Measurements from ENCODE around the gene PTPN5. TPM values are rescaled to one million over a fixed set of nuclear protein-coding genes. Genes with fewer than 3 reads are reported as not detected.

PTPN5 gene
- total RNA-seq, 1 donor = not detected

DNA sequence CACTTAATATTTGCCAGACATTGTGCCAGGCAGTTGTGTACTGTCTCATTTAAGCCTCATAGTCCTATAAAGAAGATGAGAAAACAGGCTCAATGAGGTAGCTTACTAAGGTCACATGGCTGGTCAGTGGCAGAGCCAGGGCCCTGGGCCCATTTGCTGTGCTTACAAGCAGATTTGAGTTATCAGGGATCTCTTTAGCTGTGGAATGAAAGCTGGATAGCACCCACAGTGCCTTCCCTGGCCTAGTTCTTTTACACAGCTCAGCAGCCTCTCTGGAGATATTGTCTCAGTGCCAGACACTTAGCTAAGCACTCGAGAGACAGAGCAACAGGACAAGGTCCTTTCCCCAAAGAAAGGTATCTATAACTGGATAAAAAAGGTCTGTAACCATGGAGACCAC is 86.9 kb downstream of the PTPN5 start:
- no peak for TF ChIP-seq CTCF (IDR thresholded peaks at IDR 0.05; ENCODE audit: extremely low read depth, low read depth, low read length)
- Histone ChIP-seq H3K4me2 (ENCODE audit: insufficient read depth, low read length) (no peak overlapping the region), H3K9me3 (ENCODE audit: low read depth, low read length) (no peaks in the 10 kb centered on the region), H4K20me1 (ENCODE audit: insufficient read depth, low read length) (no peaks in the 10 kb centered on the region), H3K4me3 (ENCODE audit: insufficient read depth, low read length) (no peak overlapping the region), H3K4me1 (ENCODE audit: insufficient read depth, low read length) (peaks cover 7% of the 10 kb centered on the region), H3K27ac (ENCODE audit: low read depth, low read length) (no peak overlapping the region), H3K36me3 (ENCODE audit: insufficient read depth, low read length) (no peaks in the 10 kb centered on the region), H2AFZ (ENCODE audit: low read length) (no peak overlapping the region), H3K27me3 (ENCODE audit: insufficient read depth, low read length) (peaks cover 24% of the 10 kb centered on the region), H3K79me2 (ENCODE audit: insufficient read depth, low read length) (no peaks in the 10 kb centered on the region)
- DNase-seq (ENCODE audit: insufficient read length, low spot score, missing footprints) = no peak

DNA sequence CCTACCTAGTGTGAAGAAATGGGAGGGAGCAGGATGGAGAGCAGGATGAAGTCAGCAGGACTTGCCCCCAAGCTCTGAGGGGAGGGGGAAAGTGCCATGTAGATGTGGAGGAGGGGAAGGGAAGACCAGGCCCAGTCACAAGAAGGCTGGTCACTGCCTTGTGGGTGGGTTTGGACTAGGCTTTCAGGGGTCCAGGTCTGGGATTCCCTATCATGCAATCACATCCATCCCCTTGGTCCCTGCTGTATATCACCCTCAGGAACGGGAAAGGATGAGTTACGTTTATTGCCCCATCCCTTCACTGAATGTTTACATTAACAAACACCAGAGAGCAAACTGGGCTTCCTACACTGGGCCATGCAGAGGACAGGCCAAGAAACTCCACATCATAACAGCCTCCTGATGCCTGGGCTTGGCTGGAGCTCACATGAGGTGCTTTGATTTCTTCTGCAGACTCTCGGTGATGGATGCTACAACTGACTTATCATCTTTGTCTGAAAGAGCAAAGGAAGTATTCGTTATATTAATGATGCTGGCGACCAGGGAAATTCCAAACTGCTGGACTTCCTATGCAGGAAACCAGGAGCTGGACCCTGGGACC is 87.5 kb downstream of the PTPN5 start:
- no peak for TF ChIP-seq CTCF (IDR thresholded peaks at IDR 0.05; ENCODE audit: extremely low read depth, low read depth, low read length)
- no peaks in the 10 kb centered on the region for H3K79me2 ChIP-seq (ENCODE audit: insufficient read depth, low read length)
- peaks cover 30% of the 10 kb centered on the region for H3K27me3 ChIP-seq (ENCODE audit: insufficient read depth, low read length)
- H3K4me2 ChIP-seq (ENCODE audit: insufficient read depth, low read length) = no peak overlapping the region
- no peak overlapping the region for H2AFZ ChIP-seq (ENCODE audit: low read length)
- no peak overlapping the region for H3K4me3 ChIP-seq (ENCODE audit: insufficient read depth, low read length)
- peaks cover 12% of the 10 kb centered on the region for H3K4me1 ChIP-seq (ENCODE audit: insufficient read depth, low read length)
- no peaks in the 10 kb centered on the region for H3K36me3 ChIP-seq (ENCODE audit: insufficient read depth, low read length)
- no peak overlapping the region for H3K27ac ChIP-seq (ENCODE audit: low read depth, low read length)
- peak; percentile 66 for DNase-seq (ENCODE audit: insufficient read length, low spot score, missing footprints)
- no peaks in the 10 kb centered on the region for H3K9me3 ChIP-seq (ENCODE audit: low read depth, low read length)
- H4K20me1 ChIP-seq (ENCODE audit: insufficient read depth, low read length) = no peaks in the 10 kb centered on the region

DNA sequence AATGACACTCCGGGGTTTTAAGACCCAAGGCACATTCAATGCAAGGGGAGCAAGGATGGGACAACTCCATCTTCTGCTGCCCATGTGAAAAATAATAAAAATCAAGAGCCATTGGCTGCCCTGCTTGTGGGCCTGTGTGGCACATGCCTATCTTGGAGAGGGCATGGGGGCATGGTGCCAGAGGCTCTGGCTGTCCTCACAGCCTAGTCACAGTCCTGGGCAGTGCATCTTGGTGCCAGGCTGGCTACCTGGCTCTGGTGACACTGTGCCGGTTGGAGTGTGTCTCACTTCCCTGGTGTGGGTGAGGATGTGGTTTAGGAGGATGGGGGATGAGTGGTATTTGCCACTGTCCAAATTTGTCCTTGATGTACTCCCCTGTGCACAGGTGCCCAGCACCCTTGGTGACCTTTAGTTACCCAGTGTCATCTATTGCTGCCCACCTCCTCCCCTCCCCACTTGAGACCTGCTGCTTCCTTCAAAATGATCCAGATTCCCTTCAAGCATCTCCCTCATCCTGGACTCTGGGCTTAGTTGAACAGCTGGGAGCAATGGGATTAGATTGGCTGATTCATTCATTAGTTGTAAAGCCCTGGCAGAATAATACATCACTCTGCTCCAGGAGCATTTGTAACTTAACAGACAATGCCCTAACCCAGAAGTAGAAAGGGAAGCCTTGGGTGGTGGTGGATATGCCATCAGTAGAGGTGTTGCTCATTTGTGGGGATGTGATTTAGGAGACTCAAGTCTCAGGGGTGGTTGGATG is 88.4 kb downstream of the PTPN5 start:
- Histone ChIP-seq H3K9me3 (ENCODE audit: low read depth, low read length) (no peaks in the 10 kb centered on the region), H3K36me3 (ENCODE audit: insufficient read depth, low read length) (no peaks in the 10 kb centered on the region), H2AFZ (ENCODE audit: low read length) (no peak overlapping the region), H3K4me2 (ENCODE audit: insufficient read depth, low read length) (no peak overlapping the region), H3K79me2 (ENCODE audit: insufficient read depth, low read length) (no peaks in the 10 kb centered on the region), H4K20me1 (ENCODE audit: insufficient read depth, low read length) (no peaks in the 10 kb centered on the region), H3K27ac (ENCODE audit: low read depth, low read length) (no peak overlapping the region), H3K4me3 (ENCODE audit: insufficient read depth, low read length) (no peak overlapping the region), H3K4me1 (ENCODE audit: insufficient read depth, low read length) (peaks cover 17% of the 10 kb centered on the region), H3K27me3 (ENCODE audit: insufficient read depth, low read length) (peaks cover 31% of the 10 kb centered on the region)
- no peak for TF ChIP-seq CTCF (IDR thresholded peaks at IDR 0.05; ENCODE audit: extremely low read depth, low read depth, low read length)
- DNase-seq (ENCODE audit: insufficient read length, low spot score, missing footprints) = peak; percentile 82

DNA sequence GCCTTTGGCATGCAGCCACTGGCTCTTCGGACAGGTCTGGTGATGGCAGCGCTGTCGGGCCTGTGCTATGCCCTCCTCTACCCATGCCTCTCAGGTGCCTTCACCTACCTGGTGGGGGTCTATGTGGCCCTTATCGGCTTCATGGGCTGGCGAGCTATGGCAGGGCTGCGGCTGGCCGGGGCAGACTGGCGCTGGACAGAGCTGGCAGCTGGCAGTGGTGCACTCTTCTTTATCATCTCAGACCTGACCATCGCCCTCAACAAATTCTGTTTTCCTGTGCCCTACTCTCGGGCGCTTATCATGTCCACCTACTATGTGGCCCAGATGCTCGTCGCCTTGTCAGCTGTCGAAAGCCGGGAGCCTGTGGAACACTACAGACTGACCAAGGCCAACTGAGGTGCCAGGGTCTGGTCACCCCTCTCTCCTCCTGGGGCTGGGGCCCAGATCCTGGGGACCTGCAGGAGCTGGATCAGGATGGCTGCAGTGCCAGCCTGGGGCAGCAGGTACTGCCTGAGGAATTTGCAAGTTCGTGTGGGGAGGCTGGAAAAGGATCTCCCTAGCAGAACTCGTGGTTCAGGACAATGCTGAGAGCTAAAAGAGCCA is 89.9 kb downstream of the PTPN5 start:
- TF ChIP-seq CTCF (IDR thresholded peaks at IDR 0.05; ENCODE audit: extremely low read depth, low read depth, low read length) = no peak
- H3K27ac ChIP-seq (ENCODE audit: low read depth, low read length) = no peak overlapping the region
- DNase-seq (ENCODE audit: insufficient read length, low spot score, missing footprints) = no peak
- H3K9me3 ChIP-seq (ENCODE audit: low read depth, low read length) = no peaks in the 10 kb centered on the region
- H3K27me3 ChIP-seq (ENCODE audit: insufficient read depth, low read length) = peaks cover 27% of the 10 kb centered on the region
- H4K20me1 ChIP-seq (ENCODE audit: insufficient read depth, low read length) = no peaks in the 10 kb centered on the region
- no peaks in the 10 kb centered on the region for H3K36me3 ChIP-seq (ENCODE audit: insufficient read depth, low read length)
- no peak overlapping the region for H2AFZ ChIP-seq (ENCODE audit: low read length)
- no peak overlapping the region for H3K4me2 ChIP-seq (ENCODE audit: insufficient read depth, low read length)
- H3K4me1 ChIP-seq (ENCODE audit: insufficient read depth, low read length) = peaks cover 20% of the 10 kb centered on the region
- H3K79me2 ChIP-seq (ENCODE audit: insufficient read depth, low read length) = no peaks in the 10 kb centered on the region
- no peak overlapping the region for H3K4me3 ChIP-seq (ENCODE audit: insufficient read depth, low read length)

Measured in osteoblast (primary cell).